ENCODE results near the gene ATOSB. TPM values are rescaled to one million over a fixed set of nuclear protein-coding genes. Genes with fewer than 3 reads are reported as not detected.

Gene ATOSB
- total RNA-seq, 2 donors from 2014 or later, result 10.6 to 18.8 TPM

GRCh38 chr9:35060548-35061207, 55.0 kb downstream of the ATOSB start:
- peaks cover 100% of the 10 kb centered on the region for H3K36me3 Mint-ChIP-seq (ENCODE audit: low read depth)
- H3K27me3 Mint-ChIP-seq, result no peaks in the 10 kb centered on the region
- H3K4me1 Mint-ChIP-seq, result peaks cover 4% of the 10 kb centered on the region
- H3K9me3 Mint-ChIP-seq, result no peaks in the 10 kb centered on the region
- no peak overlapping the region for H3K27ac Mint-ChIP-seq
- H3K4me3 Mint-ChIP-seq, result no peak overlapping the region
- no peak for ATAC-seq (replicated peaks)

- Mint-ChIP-seq H3K36me3 (ENCODE audit: low read depth) (peaks cover 100% of the 10 kb centered on the region), H3K27me3 (no peaks in the 10 kb centered on the region), H3K4me1 (peaks cover 4% of the 10 kb centered on the region), H3K4me3 (no peak overlapping the region), H3K9me3 (no peaks in the 10 kb centered on the region), H3K27ac (peak overlapping the region; percentile 38)
- no peak for ATAC-seq (replicated peaks)
These were observed 56.2 kb downstream of the ATOSB start for GRCh38 chr9:35059438-35059837.

- H3K27ac Mint-ChIP-seq, result peak overlapping the region; percentile 5
- H3K4me1 Mint-ChIP-seq, result peaks cover 4% of the 10 kb centered on the region
- no peak for ATAC-seq (replicated peaks)
These were observed 58.4 kb downstream of the ATOSB start for GRCh38 chr9:35057271-35057620.

GRCh38 chr9:35056571-35057270, 58.9 kb downstream of the ATOSB start:
- peak overlapping the region; percentile 5 for H3K27ac Mint-ChIP-seq
- H3K4me3 Mint-ChIP-seq, result no peak overlapping the region
- H3K4me1 Mint-ChIP-seq, result peaks cover 4% of the 10 kb centered on the region
- H3K36me3 Mint-ChIP-seq (ENCODE audit: low read depth), result peaks cover 100% of the 10 kb centered on the region
- H3K27me3 Mint-ChIP-seq, result no peaks in the 10 kb centered on the region
- ATAC-seq (replicated peaks), result no peak
- no peaks in the 10 kb centered on the region for H3K9me3 Mint-ChIP-seq

More at GRCh38 chr9:35057271-35057620, 58.4 kb downstream of the ATOSB start:
- peaks cover 100% of the 10 kb centered on the region for H3K36me3 Mint-ChIP-seq (ENCODE audit: low read depth)
- no peaks in the 10 kb centered on the region for H3K27me3 Mint-ChIP-seq
- no peaks in the 10 kb centered on the region for H3K9me3 Mint-ChIP-seq
- no peak overlapping the region for H3K4me3 Mint-ChIP-seq

GRCh38 chr9:35054871-35055644, 60.6 kb downstream of the ATOSB start:
- no peak for ATAC-seq (replicated peaks)
- Mint-ChIP-seq H3K27me3 (no peaks in the 10 kb centered on the region), H3K4me3 (no peak overlapping the region), H3K9me3 (no peaks in the 10 kb centered on the region), H3K4me1 (peaks cover 10% of the 10 kb centered on the region), H3K36me3 (ENCODE audit: low read depth) (peaks cover 100% of the 10 kb centered on the region), H3K27ac (no peak overlapping the region)

GRCh38 chr9:35054185-35054835, 61.4 kb downstream of the ATOSB start:
- ATAC-seq (replicated peaks), result no peak
- Mint-ChIP-seq H3K36me3 (ENCODE audit: low read depth) (peaks cover 100% of the 10 kb centered on the region), H3K9me3 (no peaks in the 10 kb centered on the region), H3K27ac (no peak overlapping the region), H3K4me1 (peaks cover 10% of the 10 kb centered on the region), H3K4me3 (no peak overlapping the region), H3K27me3 (no peaks in the 10 kb centered on the region)

Other genes with a start within 250 kb of the ATOSB start
- gene PHF24, start 157.6 kb downstream of the ATOSB start, total RNA-seq, result under 1 TPM in 1 of 2 donors, not detected in 1; 0.16 TPM
- gene DNAJB5, start 126.1 kb downstream of the ATOSB start, total RNA-seq, result 10 to 100 TPM in 1 of 2 donors, 1 to 10 TPM in 1; 4.4 to 10.7 TPM
- 100 to 1,000 TPM; 235 to 322 TPM for gene VCP, start 43.2 kb downstream of the ATOSB start, total RNA-seq
- gene FANCG, start 35.9 kb downstream of the ATOSB start, total RNA-seq, result 100 to 1,000 TPM in 1 of 2 donors, 10 to 100 TPM in 1; 94.2 to 124 TPM
- gene PIGO, start 19.3 kb downstream of the ATOSB start, total RNA-seq, result 10 to 100 TPM; 15.0 to 16.6 TPM
- gene STOML2, start 12.7 kb downstream of the ATOSB start, total RNA-seq, result 100 to 1,000 TPM; 117 to 226 TPM
- gene UNC13B, start 46.1 kb upstream of the ATOSB start, total RNA-seq, result 1 to 10 TPM; 1.4 to 1.7 TPM